ENCODE results near the gene CCDC61.

CCDC61 gene

DNA sequence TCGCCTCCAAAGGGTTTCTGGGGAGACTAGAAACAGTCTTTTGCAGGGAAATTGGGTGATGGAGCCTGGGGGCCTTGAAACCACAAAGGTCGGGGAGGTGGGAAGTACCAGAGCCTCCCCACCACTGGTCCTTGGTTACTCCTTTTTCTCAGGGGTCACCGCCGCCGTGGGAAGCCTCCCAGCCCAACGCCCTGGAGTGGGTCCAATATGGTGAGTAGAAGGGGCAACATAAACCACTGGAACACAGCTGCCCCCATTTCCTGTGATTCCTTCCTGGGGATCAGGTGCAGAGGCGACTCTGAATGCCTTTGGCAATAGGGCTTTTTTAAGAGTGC, 21.8 kb downstream of the CCDC61 start:
- DNase-seq (ENCODE audit: low spot score): no peak

- no peak for DNase-seq (ENCODE audit: low spot score)
Observed at GRCh38 chr19:46017874-46018675, 22.8 kb downstream of the CCDC61 start.

- DNase-seq (ENCODE audit: low spot score): no peak
Observed at GRCh38 chr19:46018729-46019251, 23.5 kb downstream of the CCDC61 start.

DNA sequence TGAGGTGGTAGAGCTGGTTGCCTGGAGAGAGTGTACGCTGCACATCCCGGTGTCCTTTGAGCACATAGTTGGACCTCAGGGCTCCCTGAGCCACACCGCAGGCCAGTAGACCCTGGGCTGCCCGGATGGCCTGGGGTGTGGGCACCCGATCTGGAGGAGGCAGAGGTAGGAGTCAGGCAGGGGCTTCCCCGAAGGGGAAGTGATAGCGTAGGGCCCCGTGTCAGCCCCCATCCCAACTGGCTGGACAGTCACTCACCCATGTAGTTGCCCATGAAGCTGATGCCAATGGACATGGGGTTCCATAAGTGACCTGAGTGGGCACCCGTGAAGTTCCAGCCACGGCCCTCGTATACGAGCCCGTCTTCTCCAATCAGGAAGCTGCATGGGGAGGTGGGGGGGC, 24.0 kb downstream of the CCDC61 start:
- DNase-seq (ENCODE audit: low spot score): no peak

GRCh38 chr19:46020819-46021125, 25.5 kb downstream of the CCDC61 start:
- no peak for DNase-seq (ENCODE audit: low spot score)

DNA sequence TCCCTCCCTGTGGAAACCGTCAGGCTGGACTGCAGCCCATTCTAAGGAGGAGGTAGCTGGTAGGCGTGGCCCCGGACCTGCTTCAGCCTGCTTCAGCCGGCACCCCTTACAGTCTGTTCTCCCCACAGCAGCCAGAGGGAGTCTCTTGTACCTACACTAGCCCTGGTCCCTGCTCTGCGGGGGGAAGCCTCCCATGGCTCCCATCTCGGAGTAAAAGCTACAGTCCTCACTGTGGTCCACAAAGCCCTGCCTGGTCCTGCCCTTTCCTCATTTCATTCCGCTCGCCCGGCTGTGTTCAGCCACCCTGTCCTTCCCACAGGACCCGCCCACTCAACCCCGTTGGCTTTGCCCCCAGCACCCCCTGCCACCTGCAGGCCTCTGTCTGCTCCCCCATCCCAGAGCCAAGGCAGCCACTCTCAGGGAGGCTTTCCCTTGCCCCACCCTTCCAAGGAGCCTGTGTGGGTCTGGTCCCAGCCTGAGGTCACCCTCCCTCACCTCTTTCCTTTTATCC, 26.3 kb downstream of the CCDC61 start:
- DNase-seq (ENCODE audit: low spot score): no peak

GRCh38 chr19:46022061-46022430, 26.8 kb downstream of the CCDC61 start:
- no peak for DNase-seq (ENCODE audit: low spot score)

DNA sequence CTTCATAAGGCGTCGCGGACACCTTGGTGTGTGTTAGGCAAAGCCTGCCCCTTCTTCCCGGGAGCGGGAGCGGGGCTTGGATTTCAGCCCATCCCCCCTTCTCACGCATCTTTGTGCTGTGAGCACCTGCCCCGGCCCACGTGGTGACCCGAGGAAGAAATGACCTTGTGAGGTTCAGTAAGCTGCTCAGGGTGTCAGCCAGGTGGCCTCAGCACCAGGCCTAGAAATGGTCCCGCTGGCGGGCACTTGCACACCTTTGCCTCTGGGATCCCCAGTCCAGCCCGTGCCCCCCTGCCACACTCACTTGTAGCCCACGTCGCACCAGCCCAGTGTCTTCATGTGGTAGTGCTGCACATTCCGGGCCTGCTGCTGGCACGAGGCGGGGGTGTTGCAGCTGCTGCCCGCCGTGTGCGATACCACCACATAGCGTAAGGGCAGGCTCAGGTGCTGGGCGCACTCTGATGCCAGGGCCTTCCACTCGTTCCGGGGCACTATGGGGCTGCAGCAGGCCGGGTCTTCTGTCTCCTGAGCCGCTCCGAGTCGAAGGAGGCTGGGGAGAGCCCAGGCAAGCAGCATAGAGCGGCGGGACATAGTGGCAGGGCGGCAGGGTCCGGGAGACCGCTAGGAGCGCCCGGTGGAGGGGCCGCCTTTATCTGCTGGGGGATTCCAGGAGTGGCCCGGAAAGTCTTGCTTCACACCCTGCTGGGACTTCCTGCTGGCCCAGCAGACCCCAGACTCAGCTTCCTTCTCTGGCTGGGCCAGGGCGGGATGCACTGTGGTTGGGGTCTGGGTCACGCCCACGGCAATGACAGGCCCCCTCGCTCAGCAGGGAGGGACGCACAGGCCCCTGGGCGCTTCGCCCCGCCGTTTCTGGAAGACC, 27.4 kb downstream of the CCDC61 start, which contains the start of gene PGLYRP1:
Gene PGLYRP1 (minus strand): TSS at position 623 of the 880 bp plus-strand sequence. CDS start 32 bp downstream, at position 591.
- no peak for DNase-seq (ENCODE audit: low spot score)

DNA sequence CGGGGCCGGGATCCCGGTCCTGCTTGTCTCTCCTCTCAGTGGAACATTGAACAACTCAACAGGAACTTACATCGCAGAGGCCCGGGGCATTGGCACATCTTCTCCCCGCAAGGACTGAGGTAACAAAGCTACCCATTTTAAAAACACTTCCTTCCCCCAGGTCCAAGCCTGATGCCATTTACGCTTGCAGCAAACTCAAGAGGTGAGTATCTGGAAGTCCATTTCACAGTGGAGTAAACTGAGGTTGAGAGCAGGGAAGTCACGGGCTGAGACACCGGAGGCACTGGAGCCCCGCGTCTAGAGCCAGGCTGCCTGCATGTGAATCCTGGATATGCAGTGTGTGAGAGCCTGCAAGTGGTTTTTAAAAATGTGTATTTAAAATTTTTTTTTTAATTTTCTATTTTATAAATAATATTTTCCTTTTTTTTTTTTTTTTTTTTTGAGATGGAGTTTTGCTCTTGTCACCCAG, 28.1 kb downstream of the CCDC61 start:
- no peak for DNase-seq (ENCODE audit: low spot score)

DNA sequence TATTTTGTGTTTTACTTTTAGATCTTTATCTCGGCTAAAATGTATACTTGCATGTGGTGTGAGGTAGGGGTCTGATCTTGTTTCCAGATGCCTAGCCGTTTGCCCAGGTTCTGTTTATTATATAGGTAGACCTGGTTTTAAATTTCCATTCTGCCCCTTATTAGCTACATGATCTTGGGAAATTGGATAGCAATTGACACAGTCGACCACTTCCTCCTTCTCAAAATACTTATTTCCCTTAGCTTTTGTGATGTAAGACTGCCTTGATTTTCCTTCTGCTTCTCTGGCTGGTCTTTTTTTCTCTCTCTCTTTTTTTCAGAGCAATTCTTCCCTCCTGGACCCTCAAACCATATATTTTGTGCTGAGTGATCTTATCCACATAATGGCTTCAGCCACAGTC, 30.6 kb downstream of the CCDC61 start:
- no peak for DNase-seq (ENCODE audit: low spot score)

- no peak for DNase-seq (ENCODE audit: low spot score)
Observed at GRCh38 chr19:46030812-46031550, 35.7 kb downstream of the CCDC61 start.

GRCh38 chr19:46031781-46032596, 36.7 kb downstream of the CCDC61 start:
- no peak for DNase-seq (ENCODE audit: low spot score)

GRCh38 chr19:46032597-46033025, 37.3 kb downstream of the CCDC61 start:
- no peak for DNase-seq (ENCODE audit: low spot score)

DNA sequence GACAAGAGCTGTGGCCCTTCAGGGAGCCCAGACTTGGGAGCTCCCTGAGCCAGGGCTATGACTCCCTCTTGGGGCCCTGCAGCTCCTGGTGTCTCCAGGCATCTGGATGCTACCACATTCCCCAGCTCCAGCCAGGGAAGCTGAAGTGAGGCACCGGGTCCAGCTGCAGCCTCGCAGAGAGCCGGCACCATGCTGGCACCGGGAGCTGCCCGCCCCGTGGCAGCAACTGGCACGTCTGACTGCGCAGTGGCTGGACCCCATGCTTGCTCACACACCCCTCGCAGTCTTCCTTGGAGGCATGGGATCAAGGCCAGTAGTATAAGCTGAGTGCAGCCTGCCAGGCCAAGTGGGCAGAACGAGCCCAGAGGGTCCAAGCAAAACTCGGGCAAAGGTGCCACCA, 38.1 kb downstream of the CCDC61 start:
- DNase-seq (ENCODE audit: low spot score): no peak

DNA sequence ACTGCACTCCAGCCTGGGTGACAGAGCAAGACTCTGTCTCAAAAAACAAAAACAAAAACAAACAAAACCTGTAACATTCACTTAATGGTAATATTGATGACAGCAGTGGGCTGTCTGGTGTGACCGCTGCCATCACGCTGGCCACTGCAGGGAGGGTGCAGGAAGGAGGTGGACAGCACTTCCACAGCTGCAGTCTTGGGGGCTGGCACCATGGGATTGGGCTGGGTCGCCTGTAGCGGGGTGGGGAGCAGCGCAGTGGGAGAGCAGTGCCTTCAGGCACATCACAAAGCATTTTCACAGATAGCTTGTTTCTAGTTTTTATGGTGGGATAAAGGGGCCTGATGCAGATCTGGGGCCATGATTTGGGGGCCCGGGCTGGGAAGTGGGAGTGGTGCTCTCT, 40.3 kb downstream of the CCDC61 start:
- DNase-seq (ENCODE audit: low spot score): no peak

- no peak for DNase-seq (ENCODE audit: low spot score)
Observed at GRCh38 chr19:46035986-46036743, 40.9 kb downstream of the CCDC61 start.

DNA sequence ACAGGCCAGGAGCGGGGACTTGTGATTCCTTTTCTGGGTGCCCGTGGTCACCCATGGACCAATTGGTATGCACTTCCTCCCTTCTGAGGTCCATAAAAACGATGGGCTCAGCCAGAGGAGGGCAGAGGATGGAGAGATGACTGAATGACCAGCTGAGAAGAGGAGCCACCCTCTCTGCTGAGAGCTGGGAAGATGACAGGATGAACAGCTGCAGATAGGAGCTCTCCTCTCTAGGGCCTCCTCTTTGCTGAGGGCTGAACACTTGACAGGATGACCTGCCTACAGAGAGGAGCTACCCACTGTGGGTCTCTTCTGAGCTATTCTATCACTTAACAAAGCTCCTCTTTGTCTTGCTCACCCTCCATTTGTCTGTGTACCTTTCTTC, 41.5 kb downstream of the CCDC61 start:
- no peak for DNase-seq (ENCODE audit: low spot score)

DNA sequence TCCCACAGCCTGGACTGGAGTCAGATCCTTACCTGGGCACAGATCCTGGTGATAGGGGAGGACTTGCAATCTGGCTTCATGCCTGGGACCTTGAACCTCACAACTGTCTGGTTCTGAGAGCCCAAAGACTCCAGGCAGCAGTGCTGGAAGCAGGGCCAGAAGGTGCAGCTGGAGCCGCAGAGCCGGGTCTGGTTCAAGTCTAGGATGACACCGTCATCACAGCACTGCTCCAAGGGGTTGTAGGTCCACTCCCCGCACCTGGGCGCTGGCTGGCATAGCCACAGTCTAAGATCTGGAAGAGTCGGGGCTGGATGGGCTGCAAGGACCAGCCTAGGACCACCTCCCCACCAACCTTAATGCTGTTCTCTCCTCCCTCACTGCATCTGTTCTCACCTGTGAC, 44.9 kb downstream of the CCDC61 start:
- no peak for DNase-seq (ENCODE audit: low spot score)

DNA sequence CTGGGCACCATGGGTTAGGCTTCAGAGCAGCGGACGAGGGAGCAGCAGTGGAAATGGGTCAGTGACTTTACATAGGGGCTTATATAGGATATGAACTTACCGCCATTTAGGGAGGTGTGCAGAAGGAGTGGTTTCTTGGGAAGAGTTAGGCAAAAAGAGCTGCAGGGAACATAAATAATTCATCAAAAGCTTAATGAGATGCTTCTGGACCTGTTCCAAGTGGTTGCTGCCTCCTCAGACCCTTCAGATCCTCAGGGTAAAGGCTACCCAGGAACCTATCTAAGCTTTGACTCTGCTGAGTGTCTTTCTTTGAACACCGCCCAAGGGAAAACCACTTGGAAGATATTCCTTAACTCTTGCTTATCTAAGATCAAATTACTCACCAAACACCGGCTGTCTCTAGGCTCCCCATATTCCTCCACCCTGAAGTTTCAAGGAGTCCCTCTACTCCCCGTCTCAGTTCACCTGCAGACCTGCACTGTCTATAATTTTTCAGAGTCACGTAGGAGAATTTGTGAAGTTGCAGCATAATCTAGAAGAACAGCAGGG, 45.8 kb downstream of the CCDC61 start, which contains the start of gene IGFL4:
Gene IGFL4 (minus strand): TSS at position 51 of the 549 bp plus-strand sequence. CDS start 40 bp downstream, at position 11.
- DNase-seq (ENCODE audit: low spot score): no peak

DNA sequence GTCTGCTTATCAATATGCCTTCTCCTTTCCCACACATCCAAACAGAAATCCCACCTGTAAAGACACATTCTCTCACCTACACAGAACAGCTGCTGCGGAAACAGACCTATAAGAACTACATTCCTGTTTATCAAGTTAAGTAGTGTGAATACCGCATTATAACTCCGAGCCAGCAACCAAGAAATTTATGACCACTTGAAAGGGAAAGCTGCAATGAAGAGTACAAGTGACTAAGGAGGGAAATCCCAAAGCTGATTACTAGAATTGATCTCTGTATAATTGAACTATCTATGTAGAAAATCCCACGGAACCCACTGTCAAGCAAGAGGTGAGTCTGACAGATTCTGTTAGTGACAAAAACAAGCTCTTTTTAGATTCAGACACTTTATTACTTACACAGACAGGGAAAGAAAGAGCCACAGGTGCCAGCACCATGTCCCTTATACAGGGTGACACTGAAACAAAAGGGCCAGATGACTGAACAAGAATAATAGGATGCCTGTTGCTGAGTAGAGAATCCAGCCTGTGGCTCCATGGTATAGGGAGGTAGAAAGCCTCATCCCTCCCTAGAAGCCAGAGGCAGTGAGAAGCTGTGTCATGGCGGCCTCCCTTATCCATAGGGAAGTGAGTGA, 47.1 kb downstream of the CCDC61 start:
- no peak for DNase-seq (ENCODE audit: low spot score)
